Putamen (tissue), 1 donor: Measurements from ENCODE around the gene PROM1.

ENCODE experiments used
- DNase-seq: peaks from one replicate; pipeline ENCODE4 v3.0.0-alpha.2; 2016; ENCODE audit warnings: low spot score

The PROM1 gene

GRCh38 chr4:16106956-16107355 lies 23.1 kb upstream of the PROM1 start:
- DNase-seq: no peak

DNA sequence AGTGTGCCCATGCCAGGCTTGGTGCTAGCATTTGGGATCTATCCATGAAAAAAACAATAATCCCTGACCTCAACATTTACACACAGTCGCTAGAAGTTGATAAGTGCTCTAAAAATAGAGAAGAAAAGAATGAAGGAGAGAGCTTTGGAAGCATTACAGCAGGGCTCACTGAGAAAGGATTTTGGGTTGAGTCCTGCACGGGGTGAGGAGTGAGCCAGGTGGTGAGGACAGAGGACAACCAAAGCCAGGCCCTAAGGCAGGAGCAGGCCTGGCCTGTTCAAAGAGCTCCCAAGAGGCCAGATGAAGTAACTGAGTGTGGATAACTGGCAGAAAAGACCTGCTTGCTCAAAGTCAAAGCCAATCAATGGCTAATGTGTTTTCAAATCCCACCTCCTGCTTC lies 20.7 kb upstream of the PROM1 start:
- no peak for DNase-seq

GRCh38 chr4:16102356-16102755 lies 18.5 kb upstream of the PROM1 start:
- no peak for DNase-seq

GRCh38 chr4:16100833-16101232 lies 17.0 kb upstream of the PROM1 start:
- no peak for DNase-seq

DNA sequence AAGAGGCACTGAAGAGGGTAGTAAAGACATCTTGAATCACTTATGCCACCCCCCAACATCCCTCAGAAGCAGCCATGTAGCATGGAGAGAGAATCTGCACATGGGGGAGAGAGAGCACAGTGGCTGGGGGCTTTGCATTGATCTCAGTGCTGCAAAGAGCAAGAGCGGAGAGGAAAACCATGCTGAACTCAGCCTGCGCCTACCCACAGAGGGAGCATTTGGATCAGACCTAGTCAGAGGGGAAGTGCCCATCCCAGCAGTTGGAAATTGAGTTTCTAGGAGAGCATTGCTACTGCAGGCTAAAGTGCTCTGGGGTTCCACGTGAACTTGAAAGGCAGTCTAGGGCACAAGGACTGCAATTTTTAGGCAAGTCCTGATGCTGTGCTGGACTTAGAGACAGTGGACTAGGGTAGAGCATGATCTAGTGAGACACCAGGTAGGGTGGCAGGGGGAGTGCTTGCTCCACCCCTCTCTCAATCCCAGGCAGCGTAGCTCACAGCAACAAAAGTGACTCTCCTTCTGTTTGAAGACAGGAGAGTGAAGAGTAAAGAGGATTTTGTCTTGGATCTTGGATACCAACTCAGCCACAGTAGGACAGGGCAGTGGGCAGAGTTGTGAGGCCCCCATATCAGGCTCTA lies 9.0 kb upstream of the PROM1 start:
- DNase-seq: no peak

GRCh38 chr4:16090096-16090705 lies 6.4 kb upstream of the PROM1 start:
- DNase-seq: no peak

DNA sequence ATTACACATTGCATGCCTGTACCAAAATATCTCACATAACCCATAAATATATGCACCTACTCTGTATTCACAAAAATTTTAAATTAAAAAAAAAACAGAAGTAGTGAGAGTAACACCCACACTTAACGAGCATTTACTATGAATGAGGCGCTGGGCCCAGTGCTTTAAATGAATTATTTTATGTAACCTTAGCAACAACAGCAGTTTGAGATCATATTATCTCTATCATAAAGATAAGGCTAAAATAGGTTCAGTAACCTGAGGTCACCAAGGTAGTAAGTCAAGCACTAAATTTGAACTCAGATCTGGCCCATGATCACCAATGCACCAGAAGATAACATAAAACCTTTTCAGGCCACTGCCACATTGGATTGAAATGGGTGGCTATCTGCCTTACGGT lies 5.3 kb upstream of the PROM1 start:
- DNase-seq: no peak

DNA sequence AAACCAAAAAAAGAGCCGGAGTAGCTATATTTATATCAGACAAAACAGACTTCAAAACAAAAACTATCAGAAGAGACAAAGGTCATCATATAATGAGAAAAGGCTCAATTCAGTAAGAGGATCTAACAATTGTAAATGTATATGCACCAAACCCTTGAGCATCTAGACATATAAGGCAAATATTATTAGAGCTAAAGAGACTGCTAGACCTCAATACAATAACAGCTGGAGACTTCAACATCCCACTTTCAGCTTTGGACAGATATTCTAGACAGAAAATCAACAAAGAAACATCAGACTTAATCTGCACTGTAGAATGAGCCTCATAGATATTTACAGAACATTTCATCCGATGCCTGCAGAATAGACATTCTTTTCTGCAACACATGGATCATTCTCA lies 4.8 kb upstream of the PROM1 start:
- DNase-seq: no peak

- no peak for DNase-seq
Observed at GRCh38 chr4:16085822-16086221, 2.0 kb upstream of the PROM1 start.

DNA sequence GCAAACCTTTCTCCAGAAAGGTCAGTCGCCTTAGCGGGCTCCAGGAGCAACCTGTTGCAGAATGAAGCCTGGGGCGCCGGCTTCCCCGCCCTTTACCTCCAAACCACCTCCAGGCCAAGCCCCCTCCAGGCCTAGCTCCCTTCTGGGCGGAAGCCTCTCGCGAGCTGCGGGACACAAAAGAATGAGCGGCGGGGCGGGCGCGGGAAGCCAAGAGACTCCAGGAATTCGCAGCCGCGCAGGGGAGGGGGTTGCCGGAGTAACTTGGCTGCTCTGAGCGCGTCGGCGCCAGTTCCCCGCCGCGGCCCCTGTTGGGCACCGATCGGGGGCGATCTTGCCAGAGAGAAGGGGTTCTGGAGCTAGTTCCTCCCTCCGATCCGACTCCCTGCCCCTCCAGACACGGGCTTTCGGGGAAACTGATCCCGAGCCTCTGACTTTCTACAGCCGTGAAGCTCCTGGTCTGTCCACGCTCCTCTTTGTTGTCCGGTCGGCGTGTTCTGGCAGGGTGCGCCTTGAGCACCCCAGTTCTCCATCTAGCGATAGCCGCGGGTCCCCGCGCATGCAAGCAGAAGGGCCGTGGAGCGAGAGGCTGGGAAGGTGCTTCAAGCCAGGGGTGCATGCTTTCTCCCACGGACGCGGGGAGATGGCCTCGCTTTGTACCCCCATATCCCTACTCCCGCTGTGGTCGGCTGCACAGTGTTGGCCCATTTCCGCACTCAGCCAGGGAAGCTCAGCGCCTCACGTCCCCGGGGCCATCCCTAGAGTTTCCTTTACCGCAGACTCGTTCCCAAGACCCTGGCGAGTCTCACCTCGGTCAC lies 1.2 kb downstream of the PROM1 start:
- DNase-seq: no peak

DNA sequence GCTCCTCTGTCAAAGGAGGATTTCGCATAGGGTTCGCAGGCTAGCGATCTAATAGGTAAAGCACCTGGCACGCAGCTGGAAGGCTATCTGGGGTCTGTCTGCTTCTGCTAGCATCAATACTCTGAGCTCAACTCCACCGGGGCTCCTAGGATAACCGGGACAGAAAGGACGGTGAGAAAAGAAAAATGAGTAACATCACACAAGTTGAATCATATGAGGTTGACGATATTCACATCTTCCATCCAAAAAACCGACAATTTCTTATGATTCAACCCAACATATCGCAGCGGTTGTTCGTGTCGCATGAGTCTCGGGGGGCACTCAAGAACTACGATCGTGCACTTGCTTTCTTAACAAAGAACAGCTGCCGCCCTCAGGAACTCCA lies 1.8 kb downstream of the PROM1 start:
- DNase-seq: no peak

DNA sequence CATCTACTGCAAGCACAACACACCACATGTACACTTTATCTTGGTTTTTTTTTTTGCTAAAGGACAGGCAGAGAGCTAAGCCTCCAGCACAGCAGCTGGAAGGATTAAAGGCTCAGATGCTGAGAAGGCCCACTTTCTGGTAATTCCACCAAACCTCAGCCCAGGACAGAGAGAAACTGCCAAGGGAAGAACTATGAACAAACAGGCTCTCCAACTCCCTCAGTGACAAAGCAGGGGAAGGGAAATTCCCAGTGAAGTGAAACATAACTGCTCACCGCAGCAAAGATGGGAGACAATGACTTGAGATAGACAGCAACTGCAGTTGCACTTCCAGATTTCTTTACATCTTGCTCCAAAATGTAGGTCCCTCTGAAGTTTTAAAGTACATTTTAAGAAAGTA lies 4.8 kb downstream of the PROM1 start:
- no peak for DNase-seq

DNA sequence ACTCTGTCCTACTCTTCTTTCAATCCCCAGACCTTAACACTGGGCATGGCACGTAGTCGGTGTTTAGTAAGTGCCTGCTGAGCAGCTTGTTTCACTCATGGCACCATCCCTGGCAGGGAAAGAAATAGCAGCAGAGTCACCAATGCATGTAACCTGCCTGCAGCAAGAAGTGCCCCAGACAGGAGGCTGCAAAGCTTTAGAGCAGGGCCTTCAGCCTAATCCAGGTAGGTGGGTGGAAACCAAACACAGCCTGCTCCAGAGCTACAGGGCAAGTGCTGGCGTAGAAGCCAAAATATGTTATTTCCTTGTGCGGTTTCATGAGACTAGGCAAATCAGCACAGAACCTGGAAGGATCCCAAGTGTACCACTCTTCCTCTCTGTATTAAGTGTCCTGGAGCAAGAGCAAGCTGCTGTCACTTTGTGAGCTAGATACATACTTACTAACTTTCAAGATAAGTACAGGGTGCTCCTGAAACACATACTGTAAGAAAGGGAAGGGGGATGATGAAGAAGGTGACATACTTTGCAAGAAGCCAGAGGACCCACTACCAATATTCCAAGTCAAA lies 5.5 kb downstream of the PROM1 start:
- DNase-seq: no peak

- no peak for DNase-seq
Observed at GRCh38 chr4:16077786-16078185, 6.0 kb downstream of the PROM1 start.

DNA sequence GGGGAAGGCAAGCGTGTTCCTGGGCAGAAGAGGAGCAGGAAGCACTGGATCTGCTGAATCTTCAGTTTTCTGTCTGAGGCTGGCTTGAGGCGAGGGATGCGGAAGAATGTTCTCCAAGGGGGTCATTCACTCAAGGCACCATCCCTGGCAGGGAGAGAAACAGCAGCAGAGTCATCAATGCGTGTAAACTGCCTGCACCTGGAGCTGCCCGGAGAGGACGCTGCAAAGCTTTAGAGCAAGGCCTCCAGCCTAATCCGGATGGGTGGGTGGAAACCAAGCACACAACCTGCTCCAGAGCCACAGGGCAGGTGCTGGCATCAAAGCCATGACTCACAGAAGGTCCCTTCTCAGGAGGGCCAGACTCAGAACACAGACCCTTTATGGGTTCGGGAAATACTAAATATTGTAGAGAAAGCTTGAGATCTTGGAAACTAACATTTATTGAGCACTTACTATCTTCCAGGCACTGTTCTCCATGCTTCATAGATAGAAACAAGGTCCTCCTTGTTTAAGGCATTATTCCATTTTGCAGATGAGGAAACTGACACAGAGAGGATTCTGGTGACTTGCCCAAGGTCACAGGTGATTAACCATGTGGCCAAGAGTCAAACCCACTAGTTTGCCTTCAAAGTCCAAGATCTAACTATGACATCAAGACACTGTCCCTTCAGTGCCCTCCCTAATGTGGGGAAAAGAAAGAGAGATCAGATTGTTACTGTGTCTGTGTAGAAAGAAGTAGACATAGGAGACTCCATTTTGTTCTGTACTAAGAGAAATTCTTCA lies 7.7 kb downstream of the PROM1 start:
- DNase-seq: no peak

DNA sequence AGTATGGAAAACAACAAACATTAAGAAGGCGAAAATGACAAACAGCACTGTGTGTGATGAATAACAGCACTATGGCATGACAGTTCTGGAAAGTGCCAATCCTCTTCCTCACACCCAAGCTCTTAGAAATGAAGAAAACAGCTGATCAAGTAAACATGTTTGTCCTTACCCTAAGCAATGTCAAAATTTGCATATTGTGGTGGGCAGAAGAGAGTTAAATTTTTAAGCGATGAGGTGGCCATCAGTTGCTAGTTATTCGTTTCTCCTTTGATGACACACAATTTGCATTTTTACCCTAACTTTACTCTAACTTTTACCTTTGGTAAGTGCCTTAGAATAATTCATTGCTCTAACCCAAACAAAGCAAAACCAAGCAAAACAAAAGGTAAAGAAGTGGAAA lies 8.8 kb downstream of the PROM1 start:
- DNase-seq: no peak

- no peak for DNase-seq
Observed at GRCh38 chr4:16072168-16072567, 11.7 kb downstream of the PROM1 start.

DNA sequence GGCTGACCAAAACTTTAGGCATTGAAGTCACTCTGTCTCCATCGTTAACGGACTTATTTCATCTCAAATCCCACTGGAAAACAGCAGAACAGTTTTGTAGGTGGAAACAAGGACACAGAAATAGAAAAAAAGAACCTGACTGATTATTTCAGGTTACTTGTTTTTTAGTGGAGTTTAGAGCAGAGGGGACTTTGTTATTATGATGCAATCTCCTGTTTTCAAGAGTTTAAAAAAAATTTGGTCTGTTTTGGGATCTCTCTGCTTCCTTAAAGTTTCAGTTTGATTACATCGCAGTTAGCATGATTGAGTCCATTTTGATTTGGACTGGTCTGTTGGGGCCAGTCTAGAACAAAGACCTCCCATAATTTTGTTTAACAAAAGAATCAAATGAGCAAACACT lies 13.6 kb downstream of the PROM1 start:
- no peak for DNase-seq

DNA sequence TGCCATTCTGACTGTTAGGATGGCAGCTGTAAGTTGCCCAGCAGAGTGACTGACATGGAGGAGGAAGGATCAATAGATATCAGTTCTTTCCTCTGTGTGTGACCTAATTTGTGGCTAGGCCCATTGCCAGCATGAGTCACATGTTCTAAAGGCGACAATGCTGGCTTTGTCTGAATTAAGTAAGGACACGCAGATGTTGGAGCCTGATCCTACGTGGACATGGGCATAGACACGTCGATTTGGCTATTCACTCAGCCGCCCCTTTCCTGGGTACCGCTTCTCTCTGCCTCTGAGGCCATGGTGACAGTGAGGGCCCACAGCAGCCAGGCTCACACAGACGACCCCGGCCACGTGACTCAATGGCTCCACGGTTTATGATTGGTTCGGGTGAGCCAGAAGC lies 16.3 kb downstream of the PROM1 start:
- DNase-seq: peak; percentile 84

DNA sequence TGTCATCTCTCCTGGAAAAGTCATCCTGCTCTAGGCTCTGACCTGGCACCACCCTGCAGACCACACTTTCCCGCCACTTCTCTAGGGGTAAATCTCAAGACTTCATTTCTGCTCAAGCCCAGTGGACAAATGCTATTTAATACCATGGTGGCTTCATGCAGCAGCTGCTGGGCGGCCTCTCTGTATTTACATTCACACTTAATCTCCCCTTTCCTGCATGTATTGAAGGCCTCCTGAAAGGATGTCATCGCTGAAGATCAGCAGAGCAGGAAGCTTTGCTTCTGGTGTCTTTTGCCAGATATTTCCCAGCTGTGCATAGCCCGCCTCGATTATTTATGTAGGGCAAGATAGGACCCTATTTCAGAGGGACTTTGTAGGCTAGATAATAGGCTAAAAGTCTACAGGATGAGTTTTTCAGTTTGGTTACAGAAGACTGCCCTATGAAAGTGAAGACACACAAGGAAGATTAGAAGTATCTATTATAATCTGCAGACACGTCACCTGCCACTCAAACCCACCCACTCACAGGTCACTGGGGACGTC lies 17.2 kb downstream of the PROM1 start:
- no peak for DNase-seq

GRCh38 chr4:16065066-16065465 lies 18.8 kb downstream of the PROM1 start:
- no peak for DNase-seq

DNA sequence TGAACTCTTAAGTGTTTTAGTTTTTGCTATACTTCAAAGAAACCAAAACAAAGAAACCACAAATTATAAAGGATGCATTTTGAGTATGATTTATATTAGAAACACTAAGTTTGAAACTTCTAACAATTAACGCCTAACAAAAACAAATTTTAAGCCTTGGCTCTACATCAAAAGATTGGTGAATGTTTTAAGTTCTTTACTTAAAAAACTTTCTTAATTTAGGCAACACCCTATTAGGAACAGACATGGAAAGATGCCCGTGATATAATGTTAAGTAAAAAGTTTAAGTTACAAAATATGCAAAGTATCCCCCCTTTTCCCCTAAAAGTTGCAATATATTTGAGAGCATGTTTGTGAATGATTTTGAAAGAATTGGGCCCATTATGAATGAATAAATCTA lies 21.2 kb downstream of the PROM1 start:
- no peak for DNase-seq
